ENCODE measurements around the gene TDRD12. TPM values are rescaled to one million over a fixed set of nuclear protein-coding genes. Genes with fewer than 3 reads are reported as not detected.

Gene TDRD12
- total and polyA plus RNA-seq, 2 experiments from 2014 or later = 0.68 to 2.8 TPM

DNA sequence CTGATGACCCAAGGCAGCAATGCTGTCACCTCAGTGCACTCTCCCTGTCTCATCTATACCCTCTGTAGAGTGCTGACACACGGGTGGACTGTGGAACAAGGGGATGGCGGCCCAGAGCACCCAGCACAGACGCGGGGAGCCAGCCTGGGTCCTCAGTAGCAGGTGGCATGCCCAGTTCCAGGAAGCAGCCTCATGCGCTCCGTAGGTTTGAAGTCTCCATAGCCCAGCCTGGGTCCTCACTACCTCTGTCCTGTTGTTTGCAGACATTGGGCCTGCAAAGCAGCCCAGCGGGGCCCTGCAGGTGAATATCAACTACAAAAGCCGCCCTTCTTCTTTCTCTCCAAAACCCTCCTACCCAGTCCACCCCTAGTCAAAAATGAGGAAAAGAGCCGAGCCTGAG lies 155.0 kb downstream of the TDRD12 start (continued):
- TF ChIP-seq JUNB (IDR thresholded peaks at IDR 0.05; ENCODE audit: unreplicated experiment) = no peak
- TF ChIP-seq NANOG (IDR thresholded peaks at IDR 0.05; ENCODE audit: borderline replicate concordance) = no peak
- TF ChIP-seq, protein P1, sequence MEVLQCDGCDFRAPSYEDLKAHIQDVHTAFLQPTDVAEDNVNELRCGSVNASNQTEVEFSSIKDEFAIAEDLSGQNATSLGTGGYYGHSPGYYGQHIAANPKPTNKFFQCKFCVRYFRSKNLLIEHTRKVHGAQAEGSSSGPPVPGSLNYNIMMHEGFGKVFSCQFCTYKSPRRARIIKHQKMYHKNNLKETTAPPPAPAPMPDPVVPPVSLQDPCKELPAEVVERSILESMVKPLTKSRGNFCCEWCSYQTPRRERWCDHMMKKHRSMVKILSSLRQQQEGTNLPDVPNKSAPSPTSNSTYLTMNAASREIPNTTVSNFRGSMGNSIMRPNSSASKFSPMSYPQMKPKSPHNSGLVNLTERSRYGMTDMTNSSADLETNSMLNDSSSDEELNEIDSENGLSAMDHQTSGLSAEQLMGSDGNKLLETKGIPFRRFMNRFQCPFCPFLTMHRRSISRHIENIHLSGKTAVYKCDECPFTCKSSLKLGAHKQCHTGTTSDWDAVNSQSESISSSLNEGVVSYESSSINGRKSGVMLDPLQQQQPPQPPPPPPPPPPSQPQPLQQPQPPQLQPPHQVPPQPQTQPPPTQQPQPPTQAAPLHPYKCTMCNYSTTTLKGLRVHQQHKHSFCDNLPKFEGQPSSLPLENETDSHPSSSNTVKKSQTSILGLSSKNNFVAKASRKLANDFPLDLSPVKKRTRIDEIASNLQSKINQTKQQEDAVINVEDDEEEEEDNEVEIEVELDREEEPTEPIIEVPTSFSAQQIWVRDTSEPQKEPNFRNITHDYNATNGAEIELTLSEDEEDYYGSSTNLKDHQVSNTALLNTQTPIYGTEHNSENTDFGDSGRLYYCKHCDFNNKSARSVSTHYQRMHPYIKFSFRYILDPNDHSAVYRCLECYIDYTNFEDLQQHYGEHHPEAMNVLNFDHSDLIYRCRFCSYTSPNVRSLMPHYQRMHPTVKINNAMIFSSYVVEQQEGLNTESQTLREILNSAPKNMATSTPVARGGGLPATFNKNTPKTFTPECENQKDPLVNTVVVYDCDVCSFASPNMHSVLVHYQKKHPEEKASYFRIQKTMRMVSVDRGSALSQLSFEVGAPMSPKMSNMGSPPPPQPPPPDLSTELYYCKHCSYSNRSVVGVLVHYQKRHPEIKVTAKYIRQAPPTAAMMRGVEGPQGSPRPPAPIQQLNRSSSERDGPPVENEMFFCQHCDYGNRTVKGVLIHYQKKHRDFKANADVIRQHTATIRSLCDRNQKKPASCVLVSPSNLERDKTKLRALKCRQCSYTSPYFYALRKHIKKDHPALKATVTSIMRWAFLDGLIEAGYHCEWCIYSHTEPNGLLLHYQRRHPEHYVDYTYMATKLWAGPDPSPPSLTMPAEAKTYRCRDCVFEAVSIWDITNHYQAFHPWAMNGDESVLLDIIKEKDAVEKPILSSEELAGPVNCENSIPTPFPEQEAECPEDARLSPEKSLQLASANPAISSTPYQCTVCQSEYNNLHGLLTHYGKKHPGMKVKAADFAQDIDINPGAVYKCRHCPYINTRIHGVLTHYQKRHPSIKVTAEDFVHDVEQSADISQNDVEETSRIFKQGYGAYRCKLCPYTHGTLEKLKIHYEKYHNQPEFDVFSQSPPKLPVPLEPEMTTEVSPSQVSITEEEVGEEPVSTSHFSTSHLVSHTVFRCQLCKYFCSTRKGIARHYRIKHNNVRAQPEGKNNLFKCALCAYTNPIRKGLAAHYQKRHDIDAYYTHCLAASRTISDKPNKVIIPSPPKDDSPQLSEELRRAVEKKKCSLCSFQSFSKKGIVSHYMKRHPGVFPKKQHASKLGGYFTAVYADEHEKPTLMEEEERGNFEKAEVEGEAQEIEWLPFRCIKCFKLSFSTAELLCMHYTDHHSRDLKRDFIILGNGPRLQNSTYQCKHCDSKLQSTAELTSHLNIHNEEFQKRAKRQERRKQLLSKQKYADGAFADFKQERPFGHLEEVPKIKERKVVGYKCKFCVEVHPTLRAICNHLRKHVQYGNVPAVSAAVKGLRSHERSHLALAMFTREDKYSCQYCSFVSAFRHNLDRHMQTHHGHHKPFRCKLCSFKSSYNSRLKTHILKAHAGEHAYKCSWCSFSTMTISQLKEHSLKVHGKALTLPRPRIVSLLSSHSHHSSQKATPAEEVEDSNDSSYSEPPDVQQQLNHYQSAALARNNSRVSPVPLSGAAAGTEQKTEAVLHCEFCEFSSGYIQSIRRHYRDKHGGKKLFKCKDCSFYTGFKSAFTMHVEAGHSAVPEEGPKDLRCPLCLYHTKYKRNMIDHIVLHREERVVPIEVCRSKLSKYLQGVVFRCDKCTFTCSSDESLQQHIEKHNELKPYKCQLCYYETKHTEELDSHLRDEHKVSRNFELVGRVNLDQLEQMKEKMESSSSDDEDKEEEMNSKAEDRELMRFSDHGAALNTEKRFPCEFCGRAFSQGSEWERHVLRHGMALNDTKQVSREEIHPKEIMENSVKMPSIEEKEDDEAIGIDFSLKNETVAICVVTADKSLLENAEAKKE (CRISPR knock-in tag; IDR thresholded peaks at IDR 0.05) = no peak
- TF ChIP-seq POLR2AphosphoS5 (IDR thresholded peaks at IDR 0.05; ENCODE audit: low read depth) = no peak
- no peak for TF ChIP-seq ZNF114 (CRISPR knock-in tag; IDR thresholded peaks at IDR 0.05)
- no peak for TF ChIP-seq EZH2phosphoT487 (IDR thresholded peaks at IDR 0.05; ENCODE audit: unreplicated experiment)
- TF ChIP-seq STAT1 (IDR thresholded peaks at IDR 0.05; ENCODE audit: unreplicated experiment) = no peak
- no peak for TF ChIP-seq ZNF331 (CRISPR knock-in tag; IDR thresholded peaks at IDR 0.05; ENCODE audit: low read depth)

DNA sequence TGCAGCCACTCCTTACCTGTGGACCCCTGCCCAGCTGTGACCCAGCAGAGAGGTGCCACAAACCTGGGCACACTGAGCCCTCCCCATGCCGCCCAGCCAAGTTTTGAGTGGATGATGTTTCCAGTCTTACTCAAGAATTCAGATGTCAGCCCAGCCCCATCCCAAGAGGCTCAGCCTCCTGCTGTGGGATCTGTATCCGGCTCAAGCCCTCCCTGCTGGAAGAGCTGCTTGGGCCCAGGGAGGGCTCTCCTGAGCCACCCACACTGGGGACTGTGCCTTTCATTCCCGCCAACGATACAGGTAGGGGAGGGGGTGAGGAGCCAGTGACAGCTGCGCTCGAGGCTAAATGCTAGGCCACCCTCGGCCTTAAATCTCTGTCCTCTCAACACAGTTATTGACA lies 155.9 kb downstream of the TDRD12 start:
- Histone ChIP-seq H3K9me2 (ENCODE audit: insufficient read depth) (no peaks in the 10 kb centered on the region; the same call in 1 of the 2 replicates), H4K20me1 (replicated peaks; ENCODE audit: insufficient read depth) (no peaks in the 10 kb centered on the region), H3K27me3 (ENCODE audit: insufficient read depth) (no peaks in the 10 kb centered on the region), H3K79me2 (replicated peaks; ENCODE audit: insufficient read depth) (no peaks in the 10 kb centered on the region), H3K4me1 (ENCODE audit: insufficient read depth) (no peaks in the 10 kb centered on the region), H2AFZ (no peak overlapping the region), H3K36me3 (ENCODE audit: insufficient read depth) (no peaks in the 10 kb centered on the region), H3K4me2 (no peak overlapping the region), H3K27ac (ENCODE audit: low read depth) (no peak overlapping the region), H3K4me3 (no peak overlapping the region), H3F3A (replicated peaks; ENCODE audit: low read depth) (no peaks in the 10 kb centered on the region)
- Mint-ChIP-seq H3K36me3 (ENCODE audit: low read depth) (no peaks in the 10 kb centered on the region), H3K27me3 (ENCODE audit: insufficient read depth, low read depth, poor library complexity) (peaks cover 8% of the 10 kb centered on the region), H3K4me1 (peaks cover 11% of the 10 kb centered on the region), H3K27ac (no peak overlapping the region; the same call in 1 of the 2 replicates), H3K4me3 (no peak overlapping the region), H3K9me3 (no peaks in the 10 kb centered on the region)
- DNase-seq (ENCODE audit: low spot score) (peak; percentile 34), ATAC-seq (peak; percentile 81)
- no peak for TF ChIP-seq EZH2 (IDR thresholded peaks at IDR 0.05; ENCODE audit: low read depth, unreplicated experiment)
- TF ChIP-seq JUNB (IDR thresholded peaks at IDR 0.05; ENCODE audit: unreplicated experiment) = no peak
- TF ChIP-seq ZNF114 (CRISPR knock-in tag; IDR thresholded peaks at IDR 0.05) = no peak
- TF ChIP-seq, protein P1 (CRISPR knock-in tag; IDR thresholded peaks at IDR 0.05) = no peak
